Inflammatory macrophage (primary cell): ENCODE results near the gene FKBP5.

Source experiments
- DNase-seq, 2 donors: peaks; one replicate each; pipeline ENCODE4 v3.0.0-alpha.2; 2020 to 2022

FKBP5 gene

GRCh38 chr6:35662999-35663398 is 25.7 kb downstream of the FKBP5 start:
- no peak for DNase-seq

GRCh38 chr6:35654883-35655282 is 33.8 kb downstream of the FKBP5 start:
- DNase-seq = no peak

- DNase-seq = no peak
These were observed 37.5 kb downstream of the FKBP5 start for GRCh38 chr6:35651244-35651643.

- no peak for DNase-seq
These were observed 38.7 kb downstream of the FKBP5 start for GRCh38 chr6:35650015-35650414.

- DNase-seq = no peak
These were observed 40.5 kb downstream of the FKBP5 start for GRCh38 chr6:35648203-35648602.

GRCh38 chr6:35647400-35647799 is 41.3 kb downstream of the FKBP5 start:
- DNase-seq = no peak

GRCh38 chr6:35643162-35643535 is 45.6 kb downstream of the FKBP5 start:
- DNase-seq = no peak

- no peak for DNase-seq
These were observed 46.1 kb downstream of the FKBP5 start for GRCh38 chr6:35642471-35643161.

- no peak for DNase-seq
These were observed 48.6 kb downstream of the FKBP5 start for GRCh38 chr6:35640017-35640664.

- DNase-seq = no peak
These were observed 50.0 kb downstream of the FKBP5 start for GRCh38 chr6:35638679-35639078.

- no peak for DNase-seq
These were observed 50.8 kb downstream of the FKBP5 start for GRCh38 chr6:35637911-35638310.

- DNase-seq = no peak
These were observed 52.8 kb downstream of the FKBP5 start for GRCh38 chr6:35635601-35636597.

GRCh38 chr6:35634316-35634715 is 54.4 kb downstream of the FKBP5 start:
- no peak for DNase-seq

GRCh38 chr6:35633579-35634089 is 55.1 kb downstream of the FKBP5 start:
- DNase-seq = no peak

- DNase-seq = no peak
These were observed 58.8 kb downstream of the FKBP5 start for GRCh38 chr6:35629876-35630378.

- DNase-seq = peak in 1 of 2 donors; percentile 62
These were observed 62.3 kb downstream of the FKBP5 start for GRCh38 chr6:35626401-35626800.

- DNase-seq = peak in 1 of 2 donors; percentile 19
These were observed 64.2 kb downstream of the FKBP5 start for GRCh38 chr6:35624341-35625070.

GRCh38 chr6:35622283-35622682 is 66.4 kb downstream of the FKBP5 start:
- no peak for DNase-seq

- no peak for DNase-seq
These were observed 68.0 kb downstream of the FKBP5 start for GRCh38 chr6:35620706-35621105.

- DNase-seq = no peak
These were observed 75.0 kb downstream of the FKBP5 start for GRCh38 chr6:35613762-35614161.

- DNase-seq = no peak
These were observed 77.5 kb downstream of the FKBP5 start for GRCh38 chr6:35611240-35611639.

GRCh38 chr6:35610830-35611229 is 77.9 kb downstream of the FKBP5 start:
- no peak for DNase-seq
